Heart left ventricle (tissue), 16 donors: ENCODE results near the gene VCL. TPM values are rescaled to one million over a fixed set of nuclear protein-coding genes. Genes with fewer than 3 reads are reported as not detected.

Experiments used
- ATAC-seq, 4 donors: fragments of 200-7000 bp; cut with Tn5 transposase; one replicate each; pipeline ENCODE4 v1.9.1; 2020 to 2022; ENCODE audit warnings: moderate library complexity in 4 of 4, mild to moderate bottlenecking in 3 of 4, moderate number of reproducible peaks in 1 of 4
- DNase-seq, 5 donors: peaks; one replicate each; pipeline ENCODE4 v3.0.0-alpha.2; 2020
- H3K27ac ChIP-seq, 12 donors: fragments of 200-600 bp; sonication (generic) in 4 of 12; one replicate each; pipeline versions ENCODE4 v1.5.0 to v1.8.0; 2016 to 2022; ENCODE audit warnings: mild to moderate bottlenecking in 2 of 12
- H3K27me3 ChIP-seq, 9 donors: fragments of 200-600 bp; sonication (generic) in 2 of 9; one replicate each; pipeline versions ENCODE4 v1.5.1 to v1.8.0; 2016 to 2022; ENCODE audit warnings: mild to moderate bottlenecking in 3 of 9
- H3K36me3 ChIP-seq, 9 donors: fragments of 200-600 bp; sonication (generic) in 2 of 9; one replicate each; pipeline versions ENCODE4 v1.5.0 to v1.8.0; 2018 to 2022; ENCODE audit warnings: mild to moderate bottlenecking in 2 of 9
- H3K4me1 ChIP-seq, 12 donors: fragments of 200-600 bp; sonication (generic) in 4 of 12; one replicate each; pipeline versions ENCODE4 v1.5.0 to v1.8.0; 2016 to 2022; ENCODE audit warnings: mild to moderate bottlenecking in 3 of 12
- H3K4me3 ChIP-seq, 12 donors: fragments of 200-600 bp; sonication (generic) in 4 of 12; one replicate each; pipeline versions ENCODE4 v1.5.0 to v1.8.0; 2017 to 2022; ENCODE audit warnings: mild to moderate bottlenecking in 9 of 12, moderate library complexity in 4 of 12
- H3K9me3 ChIP-seq, 12 donors: fragments of 200-600 bp; sonication (generic) in 4 of 12; one replicate each; pipeline versions ENCODE4 v1.5.0 to v1.8.0; 2016 to 2022; ENCODE audit warnings: mild to moderate bottlenecking in 1 of 12
- POLR2A ChIP-seq, 2 donors: fragments of 450-650 bp; IDR thresholded peaks; one replicate each; pipeline ENCODE4 v1.6.1; 2017; ENCODE audit warnings: antibody characterized with exemption in 2 of 2, mild to moderate bottlenecking in 2 of 2, moderate library complexity in 2 of 2
- WGBS, 4 donors: extraction: QIAGEN DNeasy Blood & Tissue Kit in 2 of 4; methylation state at CpG; one replicate each; pipeline versions ENCODE4 v1.1.5 to v1.1.7; 2013 to 2018; 5-methylcytosine and 5-hydroxymethylcytosine counted together
- intact Hi-C, 10 donors: fragments of 100-400 bp; cut with DNase I; formaldehyde crosslinking; loops; one replicate each; pipeline versions ENCODE4 v1.11.1 to v1.14.2; 2022
- polyA plus RNA-seq, 2 donors: library from polyadenylated mRNA; stranded (reverse); fragments of 200-250 nt; gene quantifications; one replicate each; pipeline ENCODE4 v1.2.3, GENCODE V29; 2013
- total RNA-seq, 9 donors: library from RNA; depleted of rRNA in 2 of 9; stranded (reverse); fragments of >200 nt in 2 of 9; fragmentation: NEBNext Ultra II Directional in 3 of 9; extraction: Animal tissue kit (Norgen Biotek cat#: 25700) in 3 of 9; gene quantifications; one replicate each; pipeline versions ENCODE4 v1.1.0 to v1.2.4, GENCODE V29; 2016 to 2023
- TF ChIP-seq, protein P1 (sequence below), 12 donors: fragments of 200-600 bp; sonication (generic) in 4 of 12; IDR thresholded peaks; one replicate each; pipeline versions ENCODE4 v1.5.0 to v1.8.0; 2018 to 2022; ENCODE audit warnings: antibody characterized with exemption in 12 of 12, mild to moderate bottlenecking in 5 of 12
- donor health status: ischemic (EF 13 %, LVEDD 7.1; RV severe dilation, severe dysfunction).
- donor health status: healthy with polysubstance abuse.
- donor health status: DM: no; HTN: yes; CAD: no.
- donor health status: DM: no; HTN: no; CAD: no.
- donor health status: ischemic (EF 25% LVEDD 6.9; RV normal size, moderate dysfunction).
- donor health status: ischemic (EF 25% LVEDD 5.7; RV mildly dilated, moderate dysfunction).
- donor health status: healthy.
- donor health status: DM: yes; HTN: yes; CAD: no.
- donor health status: ischemic (EF 35%, LVEDD 5.7; RV mildly dilated, moderate dysfunction).
- donor health status: nonischemic (EF 11% LVEDD 7.7; RV severe dilation, severe dysfunction).
- donor health status: DM: yes; HTN: yes; CAD: no.
- donor health status: PGD.
- donor health status: ischemic (EF 29% LVEDD 5.4; RV normal size, mild dysfunction).
- donor health status: nonischemic (EF 23%, LVEDD 6.1; RV moderate dilation, normal function).

The VCL gene
- total and polyA plus RNA-seq, 11 donors, result 84.5 to 543 (median 273) TPM

DNA sequence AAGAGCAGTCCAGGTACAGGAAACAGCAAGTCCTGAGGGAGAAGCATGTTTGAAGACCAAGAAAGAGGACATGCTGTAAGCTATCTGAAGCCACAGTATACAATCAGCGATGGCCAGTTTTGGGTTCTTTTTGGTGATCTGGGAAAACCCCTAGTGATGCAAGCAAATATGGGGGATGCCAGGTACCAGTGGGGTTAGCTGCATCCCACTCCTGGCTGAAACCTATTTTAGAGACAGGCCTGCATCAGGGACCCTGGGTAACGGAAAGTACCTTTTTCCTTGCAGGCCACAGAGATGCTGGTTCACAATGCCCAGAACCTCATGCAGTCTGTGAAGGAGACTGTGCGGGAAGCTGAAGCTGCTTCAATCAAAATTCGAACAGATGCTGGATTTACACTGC lies 119.8 kb downstream of the VCL start:
- peak overlapping the region in 2 of 12 donors; percentile 32 to 46 for H3K27ac ChIP-seq
- peaks cover 0 to 100% (median 95%) of the 10 kb centered on the region in 9 donors for H3K36me3 ChIP-seq
- peaks cover 0 to 23% (median 11%) of the 10 kb centered on the region in 12 donors for H3K4me1 ChIP-seq

DNA sequence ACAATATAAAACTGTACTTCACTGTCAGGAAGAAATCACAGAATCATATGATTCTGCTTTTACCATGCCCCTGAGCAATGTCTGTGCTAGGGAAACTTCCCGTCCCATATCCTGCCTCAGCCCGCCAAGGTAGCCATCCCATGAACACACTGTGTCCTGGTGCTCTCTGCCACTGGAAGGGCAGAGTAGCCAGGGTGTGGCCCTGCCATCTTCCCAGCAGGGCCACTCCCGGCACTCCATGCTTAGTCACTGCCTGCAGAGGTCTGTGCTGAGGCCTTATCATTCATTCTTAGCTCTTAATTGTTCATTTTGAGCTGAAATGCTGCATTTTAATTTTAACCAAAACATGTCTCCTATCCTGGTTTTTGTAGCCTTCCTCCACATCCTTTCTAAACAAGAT lies 120.9 kb downstream of the VCL start:
- H3K27ac ChIP-seq, result peak overlapping the region in 3 of 12 donors; percentile 13 to 46 (median 32)
- ATAC-seq (peak in 3 of 4 donors; percentile 17 to 52 (median 29)), DNase-seq (no peak)
- TF ChIP-seq POLR2A (IDR thresholded peaks at IDR 0.05), result no peak
- TF ChIP-seq, protein P1, sequence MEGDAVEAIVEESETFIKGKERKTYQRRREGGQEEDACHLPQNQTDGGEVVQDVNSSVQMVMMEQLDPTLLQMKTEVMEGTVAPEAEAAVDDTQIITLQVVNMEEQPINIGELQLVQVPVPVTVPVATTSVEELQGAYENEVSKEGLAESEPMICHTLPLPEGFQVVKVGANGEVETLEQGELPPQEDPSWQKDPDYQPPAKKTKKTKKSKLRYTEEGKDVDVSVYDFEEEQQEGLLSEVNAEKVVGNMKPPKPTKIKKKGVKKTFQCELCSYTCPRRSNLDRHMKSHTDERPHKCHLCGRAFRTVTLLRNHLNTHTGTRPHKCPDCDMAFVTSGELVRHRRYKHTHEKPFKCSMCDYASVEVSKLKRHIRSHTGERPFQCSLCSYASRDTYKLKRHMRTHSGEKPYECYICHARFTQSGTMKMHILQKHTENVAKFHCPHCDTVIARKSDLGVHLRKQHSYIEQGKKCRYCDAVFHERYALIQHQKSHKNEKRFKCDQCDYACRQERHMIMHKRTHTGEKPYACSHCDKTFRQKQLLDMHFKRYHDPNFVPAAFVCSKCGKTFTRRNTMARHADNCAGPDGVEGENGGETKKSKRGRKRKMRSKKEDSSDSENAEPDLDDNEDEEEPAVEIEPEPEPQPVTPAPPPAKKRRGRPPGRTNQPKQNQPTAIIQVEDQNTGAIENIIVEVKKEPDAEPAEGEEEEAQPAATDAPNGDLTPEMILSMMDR (IDR thresholded peaks at IDR 0.05), result no peak
- H3K36me3 ChIP-seq, result peaks cover 0 to 100% (median 97%) of the 10 kb centered on the region in 9 donors
- H3K4me1 ChIP-seq, result peaks cover 0 to 20% (median 3%) of the 10 kb centered on the region in 12 donors
- H3K4me3 ChIP-seq, result no peak overlapping the region
- H3K27me3 ChIP-seq, result no peaks in the 10 kb centered on the region
- intact Hi-C loops, result no loop called here
- 70 to 84% (median 75%) methylated on average over 3 of the region's 3 CpGs for WGBS, 4 donors
- H3K9me3 ChIP-seq, result no peaks in the 10 kb centered on the region

More for the DNA sequence above, 119.8 kb downstream of the VCL start:
- no peaks in the 10 kb centered on the region for H3K27me3 ChIP-seq
- no peaks in the 10 kb centered on the region for H3K9me3 ChIP-seq
- no peak overlapping the region for H3K4me3 ChIP-seq
- ATAC-seq (no peak), DNase-seq (no peak)
- WGBS, 4 donors, result 89 to 95% (median 89%) methylated on average over 4 of the region's 4 CpGs
- TF ChIP-seq POLR2A (IDR thresholded peaks at IDR 0.05), result no peak
- intact Hi-C loops, result no loop called here

DNA sequence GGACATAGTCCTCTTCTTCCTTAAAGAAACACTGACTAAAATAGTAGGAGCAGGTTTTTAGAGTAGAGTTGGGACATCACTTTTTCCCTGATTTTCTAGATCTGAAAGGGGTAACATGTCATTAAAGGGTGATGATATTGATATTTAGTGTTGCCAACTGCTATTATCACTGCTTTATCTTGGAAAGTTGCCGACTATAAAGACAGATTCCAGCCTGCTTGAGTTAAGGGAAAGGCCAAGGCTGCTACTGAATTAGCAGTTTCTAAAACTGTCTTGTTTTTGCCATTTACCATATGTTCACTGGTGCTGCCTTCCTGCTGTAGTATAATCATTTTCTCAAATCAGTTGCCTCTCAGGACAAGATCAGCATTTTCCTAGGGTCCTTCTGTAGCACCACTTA lies 123.0 kb downstream of the VCL start:
- peaks cover 0 to 100% (median 97%) of the 10 kb centered on the region in 9 donors for H3K36me3 ChIP-seq
- peak overlapping the region in 1 of 12 donors; percentile 11 for H3K27ac ChIP-seq
- no peak for ATAC-seq
- H3K9me3 ChIP-seq, result no peaks in the 10 kb centered on the region
- WGBS, 4 donors, result 22 to 40% (median 29%) methylated on average over 1 of the region's 1 CpG
- TF ChIP-seq, protein P1 (IDR thresholded peaks at IDR 0.05), result no peak
- TF ChIP-seq POLR2A (IDR thresholded peaks at IDR 0.05), result no peak
- no peak overlapping the region for H3K4me3 ChIP-seq
- DNase-seq, result no peak
- peaks cover 0 to 18% (median 2%) of the 10 kb centered on the region in 12 donors for H3K4me1 ChIP-seq
- no peaks in the 10 kb centered on the region for H3K27me3 ChIP-seq
- intact Hi-C loops, result no loop called here

DNA sequence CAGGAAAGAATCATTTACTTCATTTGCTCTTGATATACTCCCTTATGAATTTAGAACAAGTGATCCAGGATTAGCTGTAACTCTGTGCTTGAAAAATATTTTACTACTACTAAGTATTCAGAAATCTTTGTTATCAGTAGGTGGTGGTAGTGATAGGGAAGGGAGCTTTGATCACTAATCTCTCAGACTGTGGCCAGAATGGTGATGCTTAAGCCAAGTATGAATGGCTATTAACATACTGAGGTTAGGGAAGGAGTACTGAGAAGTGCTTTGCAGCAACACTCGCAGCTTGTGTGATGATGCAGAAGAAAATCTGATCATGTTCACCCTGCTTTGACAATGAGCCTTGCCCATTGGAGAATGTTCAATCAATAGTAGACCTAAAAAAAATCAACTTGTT lies 123.5 kb downstream of the VCL start:
- H3K27ac ChIP-seq, result no peak overlapping the region
- 78 to 88% (median 87%) methylated on average over 1 of the region's 1 CpG for WGBS, 4 donors

More for the DNA sequence above, 123.5 kb downstream of the VCL start:
- Histone ChIP-seq H3K4me1 (peaks cover 0 to 18% (median 2%) of the 10 kb centered on the region in 12 donors), H3K4me3 (no peak overlapping the region), H3K9me3 (no peaks in the 10 kb centered on the region), H3K27me3 (no peaks in the 10 kb centered on the region), H3K36me3 (peaks cover 0 to 100% (median 97%) of the 10 kb centered on the region in 9 donors)
- intact Hi-C loops, result no loop called here
- TF ChIP-seq, protein P1 (IDR thresholded peaks at IDR 0.05), result no peak
- no peak for TF ChIP-seq POLR2A (IDR thresholded peaks at IDR 0.05)
- ATAC-seq (no peak), DNase-seq (no peak)
